Loucy (cell line): ENCODE data around the gene MEMO1.

Source experiments
- EZH2phosphoT487 ChIP-seq: fragments of 200-600 bp; IDR thresholded peaks from 2 replicates; pipeline ENCODE4 v1.6.1; 2018; ENCODE audit warnings: antibody characterized with exemption, mild to moderate bottlenecking, moderate library complexity, borderline replicate concordance
- TF ChIP-seq, protein P1 (sequence below): fragments of 200-600 bp; sonication (generic); conservative IDR thresholded peaks from 2 replicates; pipeline ENCODE4 v1.5.1; 2014; ENCODE audit warnings: mild to moderate bottlenecking, antibody characterized with exemption, low read length

DNA sequence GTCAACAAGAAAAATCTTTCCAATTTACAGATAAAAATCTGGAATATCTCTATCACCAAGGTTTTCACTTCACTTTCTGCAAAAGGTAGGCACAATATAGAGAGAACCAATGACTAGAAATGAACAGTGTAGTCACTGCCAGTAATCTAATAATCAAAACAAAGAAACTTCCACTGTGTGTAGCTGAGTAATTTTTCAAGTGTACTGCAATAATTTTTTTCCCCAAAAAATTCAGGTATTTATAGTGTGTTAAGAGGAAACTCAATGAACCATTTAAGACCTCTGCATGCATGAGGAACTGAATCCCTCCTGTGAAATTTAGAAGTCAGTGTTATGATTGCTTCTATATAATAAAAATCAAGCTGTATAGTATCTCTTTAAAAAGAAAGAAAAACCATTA is 121.8 kb downstream of the MEMO1 start:
- TF ChIP-seq, protein P1, sequence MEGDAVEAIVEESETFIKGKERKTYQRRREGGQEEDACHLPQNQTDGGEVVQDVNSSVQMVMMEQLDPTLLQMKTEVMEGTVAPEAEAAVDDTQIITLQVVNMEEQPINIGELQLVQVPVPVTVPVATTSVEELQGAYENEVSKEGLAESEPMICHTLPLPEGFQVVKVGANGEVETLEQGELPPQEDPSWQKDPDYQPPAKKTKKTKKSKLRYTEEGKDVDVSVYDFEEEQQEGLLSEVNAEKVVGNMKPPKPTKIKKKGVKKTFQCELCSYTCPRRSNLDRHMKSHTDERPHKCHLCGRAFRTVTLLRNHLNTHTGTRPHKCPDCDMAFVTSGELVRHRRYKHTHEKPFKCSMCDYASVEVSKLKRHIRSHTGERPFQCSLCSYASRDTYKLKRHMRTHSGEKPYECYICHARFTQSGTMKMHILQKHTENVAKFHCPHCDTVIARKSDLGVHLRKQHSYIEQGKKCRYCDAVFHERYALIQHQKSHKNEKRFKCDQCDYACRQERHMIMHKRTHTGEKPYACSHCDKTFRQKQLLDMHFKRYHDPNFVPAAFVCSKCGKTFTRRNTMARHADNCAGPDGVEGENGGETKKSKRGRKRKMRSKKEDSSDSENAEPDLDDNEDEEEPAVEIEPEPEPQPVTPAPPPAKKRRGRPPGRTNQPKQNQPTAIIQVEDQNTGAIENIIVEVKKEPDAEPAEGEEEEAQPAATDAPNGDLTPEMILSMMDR = no peak
- no peak for TF ChIP-seq EZH2phosphoT487
